H1 (cell line): ENCODE results near the gene CFAP74. TPM values are rescaled to one million over a fixed set of nuclear protein-coding genes. Genes with fewer than 3 reads are reported as not detected.

Experiments used
- CTCF ChIA-PET: fragments of 300-600 bp; sonication (Branson Sonifier 250); formaldehyde crosslinking; loops from one replicate; lab custom pipeline; 2021; ENCODE audit not compliant: partially characterized antibody; lab: Charles Lee
- POLR2A ChIA-PET: fragments of 300-600 bp; sonication (Branson Sonifier 250); formaldehyde crosslinking; loops from one replicate; lab custom pipeline; 2021; ENCODE audit warnings: inconsistent platforms; ENCODE audit not compliant: partially characterized antibody; lab: Charles Lee
- DNase-seq, 2 experiments: peaks; one replicate each; pipeline versions ENCODE4 v3.0.0 to v3.0.0-alpha.2; 2010 to 2022; ENCODE audit warnings: low spot score in 2 of 2, low read depth in 1 of 2, mixed read lengths in 1 of 2
- FAIRE-seq: peaks from 2 replicates; lab custom pipeline; 2011; peaks lifted over from hg19 to GRCh38; lab: Jason Lieb, UNC
- H2AFZ ChIP-seq: 2 replicates; pipeline ENCODE4 v1.8.1; 2012; ENCODE audit warnings: low read length, inconsistent platforms
- H2AK5ac ChIP-seq: 2 replicates; pipeline ENCODE4 v1.6.1; 2013; ENCODE audit warnings: low read depth, low read length
- H2BK120ac ChIP-seq: replicated peaks from 2 replicates; pipeline ENCODE3; 2013; ENCODE audit warnings: low read depth, low read length, inconsistent platforms
- H2BK12ac ChIP-seq: 2 replicates; pipeline ENCODE4 v1.6.1; 2013; ENCODE audit warnings: low read depth, low read length
- H2BK15ac ChIP-seq: 2 replicates; pipeline ENCODE4 v1.6.1; 2013; ENCODE audit warnings: low read length
- H2BK20ac ChIP-seq: 2 replicates; pipeline ENCODE4 v1.6.1; 2013; ENCODE audit warnings: low read length
- H2BK5ac ChIP-seq: 2 replicates; pipeline ENCODE4 v1.6.1; 2013; ENCODE audit warnings: low read depth, low read length
- H3K14ac ChIP-seq: 2 replicates; pipeline ENCODE4 v1.6.1; 2013; ENCODE audit warnings: inconsistent platforms; ENCODE audit not compliant: insufficient read length
- H3K18ac ChIP-seq: 2 replicates; pipeline ENCODE4 v1.6.1; 2013; ENCODE audit warnings: low read length; ENCODE audit errors: extremely low read depth
- H3K23ac ChIP-seq: 2 replicates; pipeline ENCODE4 v1.6.1; 2013; ENCODE audit warnings: inconsistent platforms; ENCODE audit not compliant: insufficient read length
- H3K23me2 ChIP-seq: 2 replicates; pipeline ENCODE4 v1.6.1; 2013; ENCODE audit warnings: low read depth, low read length
- H3K27ac ChIP-seq: 2 replicates; pipeline ENCODE4 v1.6.1; 2011; ENCODE audit warnings: low read depth, low read length, inconsistent platforms
- H3K27me3 ChIP-seq, 4 experiments: replicated peaks in 1 of 4; 1 replicate in 1 of 4; 2 replicates in 3 of 4; pipeline versions ENCODE4 v1.6.1 to v1.8.1; 2011 to 2013; ENCODE audit warnings: low read length in 3 of 4, mild to moderate bottlenecking in 3 of 4, inconsistent platforms in 2 of 4, mixed read lengths in 2 of 4, moderate library complexity in 1 of 4; ENCODE audit not compliant: control insufficient read depth in 3 of 4, insufficient read depth in 3 of 4; ENCODE audit errors: extremely low read depth in 1 of 4
- H3K36me3 ChIP-seq, 4 experiments: 2 replicates each; pipeline versions ENCODE4 v1.6.1 to v1.8.1; 2011 to 2013; ENCODE audit warnings: mild to moderate bottlenecking in 4 of 4, low read length in 3 of 4, moderate library complexity in 2 of 4, control low read depth in 1 of 4, inconsistent platforms in 1 of 4; ENCODE audit not compliant: insufficient read depth in 4 of 4, control insufficient read depth in 2 of 4
- H3K4ac ChIP-seq: replicated peaks from 2 replicates; pipeline ENCODE3; 2013; ENCODE audit warnings: low read length, low read depth, mixed read lengths, inconsistent platforms; ENCODE audit not compliant: insufficient read length
- H3K4me1 ChIP-seq, 4 experiments: replicated peaks in 1 of 4; 1 replicate in 1 of 4; 2 replicates in 3 of 4; pipeline versions ENCODE4 v1.6.1 to v1.8.1; 2011 to 2013; ENCODE audit warnings: low read length in 3 of 4, inconsistent platforms in 2 of 4, mixed read lengths in 1 of 4; ENCODE audit not compliant: insufficient read depth in 4 of 4, control insufficient read depth in 3 of 4
- H3K4me2 ChIP-seq, 2 experiments: 2 replicates each; pipeline versions ENCODE4 v1.6.1 to v1.8.1; 2011 to 2013; ENCODE audit warnings: low read depth in 2 of 2, low read length in 2 of 2, control low read depth in 1 of 2, inconsistent platforms in 1 of 2, mild to moderate bottlenecking in 1 of 2; ENCODE audit not compliant: insufficient read depth in 1 of 2
- H3K4me3 ChIP-seq, 4 experiments: fragments of 200-600, 300-600 bp in 1 of 4; sonication (generic), shearing (Covaris generic), sonication (Bioruptor Twin) in 1 of 4; 2 replicates each; pipeline versions ENCODE4 v1.5.1 to v1.8.1; 2011 to 2016; ENCODE audit warnings: low read length in 4 of 4, low read depth in 3 of 4, control low read depth in 2 of 4, inconsistent platforms in 2 of 4, mild to moderate bottlenecking in 2 of 4, mixed read lengths in 1 of 4, moderate library complexity in 1 of 4; ENCODE audit not compliant: insufficient read depth in 2 of 4; ENCODE audit errors: extremely low read depth in 1 of 4
- H3K56ac ChIP-seq: replicated peaks from 2 replicates; pipeline ENCODE3; 2013; ENCODE audit warnings: low read depth, mild to moderate bottlenecking, mixed read lengths, low read length, inconsistent platforms; ENCODE audit not compliant: insufficient read length
- H3K79me1 ChIP-seq: 2 replicates; pipeline ENCODE4 v1.6.1; 2013; ENCODE audit warnings: low read depth, low read length, control low read depth
- H3K79me2 ChIP-seq, 2 experiments: 2 replicates each; pipeline versions ENCODE4 v1.6.1 to v1.8.1; 2012 to 2013; ENCODE audit warnings: low read length in 2 of 2, mild to moderate bottlenecking in 2 of 2, inconsistent platforms in 1 of 2; ENCODE audit not compliant: insufficient read depth in 2 of 2, control insufficient read depth in 1 of 2
- H3K9ac ChIP-seq, 4 experiments: replicated peaks in 1 of 4; 1 replicate in 1 of 4; 2 replicates in 3 of 4; pipeline versions ENCODE4 v1.6.1 to v1.8.1; 2011 to 2013; ENCODE audit warnings: low read depth in 3 of 4, low read length in 3 of 4, control low read depth in 2 of 4, mild to moderate bottlenecking in 2 of 4, moderate library complexity in 2 of 4, inconsistent platforms in 1 of 4; ENCODE audit errors: extremely low read depth in 1 of 4
- H3K9me3 ChIP-seq, 2 experiments: 2 replicates each; pipeline versions ENCODE4 v1.6.1 to v1.8.1; 2012 to 2013; ENCODE audit warnings: mild to moderate bottlenecking in 2 of 2, moderate library complexity in 2 of 2, control low read depth in 1 of 2, inconsistent platforms in 1 of 2, low read depth in 1 of 2, low read length in 1 of 2, mixed read lengths in 1 of 2; ENCODE audit not compliant: insufficient read depth in 2 of 2
- H4K20me1 ChIP-seq, 2 experiments: replicated peaks in 1 of 2; 2 replicates each; pipeline versions ENCODE3 to v1.8.1; 2011 to 2013; ENCODE audit warnings: inconsistent platforms in 2 of 2, low read length in 2 of 2, mild to moderate bottlenecking in 1 of 2; ENCODE audit not compliant: insufficient read depth in 2 of 2, control insufficient read depth in 1 of 2
- H4K5ac ChIP-seq: 2 replicates; pipeline ENCODE4 v1.6.1; 2013; ENCODE audit warnings: low read length, low read depth, mixed read lengths, inconsistent platforms; ENCODE audit not compliant: insufficient read length
- H4K8ac ChIP-seq: 2 replicates; pipeline ENCODE4 v1.8.0; 2013; ENCODE audit warnings: mild to moderate bottlenecking, moderate library complexity, low read length, inconsistent platforms; ENCODE audit not compliant: insufficient read depth; ENCODE audit errors: extremely low read depth
- H4K91ac ChIP-seq: replicated peaks from 2 replicates; pipeline ENCODE3; 2013; ENCODE audit warnings: low read length, mixed read lengths, inconsistent platforms; ENCODE audit not compliant: insufficient read length
- BACH1 ChIP-seq: IDR thresholded peaks from 2 replicates; pipeline ENCODE4 v1.6.1; 2012; ENCODE audit warnings: low read length, improper control_type of control experiment
- BRCA1 ChIP-seq: IDR thresholded peaks from 2 replicates; pipeline ENCODE4 v1.6.1; 2012; ENCODE audit warnings: low read depth, low read length, improper control_type of control experiment
- CREB1 ChIP-seq: IDR thresholded peaks from 2 replicates; pipeline ENCODE4 v1.6.1; 2012; ENCODE audit warnings: inconsistent platforms
- EZH2 ChIP-seq: fragments of 200-600 bp; sonication (generic); IDR thresholded peaks from 2 replicates; pipeline ENCODE4 v1.7.1; 2012; ENCODE audit warnings: low read depth, mild to moderate bottlenecking, moderate library complexity, low read length, inconsistent platforms; ENCODE audit not compliant: severe bottlenecking
- GABPA ChIP-seq: IDR thresholded peaks from 2 replicates; pipeline ENCODE4 v1.6.1; 2011; ENCODE audit warnings: mild to moderate bottlenecking, low read length, moderate library complexity, borderline replicate concordance; ENCODE audit not compliant: insufficient read depth
- KDM1A ChIP-seq: fragments of 200-600, 300-600 bp; sonication (generic); IDR thresholded peaks from 2 replicates; pipeline ENCODE4 v1.7.1; 2016; ENCODE audit warnings: mild to moderate bottlenecking, low read length, borderline replicate concordance
- MAFK ChIP-seq: IDR thresholded peaks from 2 replicates; pipeline ENCODE4 v1.6.1; 2012; ENCODE audit warnings: low read depth, mild to moderate bottlenecking, improper control_type of control experiment, low read length
- NRF1 ChIP-seq: IDR thresholded peaks from 2 replicates; pipeline ENCODE4 v1.6.1; 2011; ENCODE audit warnings: mild to moderate bottlenecking, low read depth, low read length, improper control_type of control experiment
- POLR2A ChIP-seq, 2 experiments: IDR thresholded peaks; 1 replicate in 1 of 2; 2 replicates in 1 of 2; pipeline ENCODE4 v1.6.1; 2011; ENCODE audit warnings: low read depth in 2 of 2, low read length in 2 of 2, mild to moderate bottlenecking in 2 of 2; ENCODE audit errors: control extremely low read depth in 1 of 2
- RAD21 ChIP-seq, 2 experiments: IDR thresholded peaks in 1 of 2; conservative IDR thresholded peaks in 1 of 2; 2 replicates each; pipeline ENCODE4 v1.6.1; 2011; ENCODE audit warnings: low read depth in 2 of 2, low read length in 2 of 2, improper control_type of control experiment in 1 of 2, inconsistent platforms in 1 of 2, mild to moderate bottlenecking in 1 of 2, moderate library complexity in 1 of 2
- SIRT6 ChIP-seq: IDR thresholded peaks from one replicate; pipeline ENCODE4 v1.7.1; 2012; ENCODE audit warnings: low read length, inconsistent platforms
- TAF7 ChIP-seq: optimal IDR thresholded peaks from 2 replicates; pipeline ENCODE3; 2011; ENCODE audit warnings: low read depth, mild to moderate bottlenecking, inconsistent platforms, low read length, moderate library complexity, borderline replicate concordance
- whole genome bisulfite sequencing, 2 experiments: shearing (Covaris generic) in 1 of 2; methylation state at CpG; one replicate each; pipeline versions ENCODE4 v1.1.6 to v1.1.7; 2013 to 2015; ENCODE audit warnings: low lambda C conversion rate in 2 of 2, mixed read lengths in 2 of 2, inconsistent platforms in 1 of 2, low coverage in 1 of 2, missing lambda C conversion rate in 1 of 2; ENCODE audit not compliant: insufficient replicate concordance in 2 of 2, insufficient coverage in 1 of 2, insufficient read length in 1 of 2; ENCODE audit errors: extremely low coverage in 1 of 2, missing lambda C conversion rate in 1 of 2; 5-methylcytosine and 5-hydroxymethylcytosine counted together
- polyA plus RNA-seq, 7 experiments: library from polyadenylated mRNA; depleted of rRNA in 3 of 7; stranded (reverse) in 5 of 7; unstranded in 2 of 7; fragments of >200 nt in 5 of 7; fragments of 200-250 nt in 2 of 7; gene quantifications; 1 replicate in 5 of 7; 2 replicates in 1 of 7; 4 replicates in 1 of 7; pipeline versions ENCODE4 v1.2.1 to v1.2.3, GENCODE V29; 2011 to 2013; ENCODE audit warnings: missing spikeins in 2 of 7, mixed read lengths in 2 of 7
- total RNA-seq: library from RNA; stranded (reverse); fragmentation: NEBNext Ultra II Directional; extraction: Animal tissue kit (Norgen Biotek cat#: 25700); gene quantifications from 2 replicates; pipeline ENCODE4 v1.2.1, GENCODE V29; 2021

CFAP74 gene
- total and polyA plus RNA-seq, 2 of the 8 experiments (the other 6 are each of a cell fraction or from before 2014, with no cell fraction given): 0.09 to 0.20 TPM

GRCh38 chr1:1969953-1970716, 33.5 kb downstream of the CFAP74 start:
- FAIRE-seq (no peak), DNase-seq (no peak)
- peaks cover 0 to 10% of the 10 kb centered on the region in 2 experiments for H4K20me1 ChIP-seq
- WGBS, 2 experiments: 96% methylated on average over 19 of the region's 29 CpGs; no CpG with 5 or more reads in 1 of the 2 experiments
- peaks cover 6 to 10% of the 10 kb centered on the region in 2 experiments; a peak in 2 of 4 replicates for H3K9me3 ChIP-seq
- H2BK20ac ChIP-seq: no peak overlapping the region
- H2BK15ac ChIP-seq: no peak overlapping the region
- H3K14ac ChIP-seq: no peak overlapping the region
- CTCF ChIA-PET: interaction anchor here (0.8 to 3.3 kb wide), 6 partner anchors 9 to 26 kb away, joined by 3 to 19 read pairs (median 4); no protein-coding TSS in a partner anchor
- no peaks in the 10 kb centered on the region for H3K27me3 ChIP-seq
- no peak overlapping the region for H3K27ac ChIP-seq
- no peak overlapping the region for H3K4me3 ChIP-seq
- H4K91ac ChIP-seq: no peak overlapping the region
- H4K8ac ChIP-seq: no peak overlapping the region; the same call in none of the 2 replicates
- H3K4ac ChIP-seq: no peak overlapping the region
- no peak overlapping the region for H2AFZ ChIP-seq
- H3K36me3 ChIP-seq: no peaks in the 10 kb centered on the region; a peak in 1 of 8 replicates
- no peak overlapping the region for H3K18ac ChIP-seq
- no peak overlapping the region for H2BK12ac ChIP-seq
- H3K79me1 ChIP-seq: peaks cover 5% of the 10 kb centered on the region
- POLR2A ChIA-PET: no interaction called here
- TF ChIP-seq BRCA1: no peak
- TF ChIP-seq GABPA: no peak
- no peak for TF ChIP-seq SIRT6
- TF ChIP-seq BACH1: no peak
- no peak for TF ChIP-seq MAFK
- TF ChIP-seq POLR2A (IDR thresholded peaks at IDR 0.05; ENCODE audit: control extremely low read depth in 1 of 2, low read depth in 2 of 2, low read length in 2 of 2): no peak
- no peak for TF ChIP-seq NRF1
- TF ChIP-seq KDM1A: no peak
- TF ChIP-seq TAF7: no peak
- no peak for TF ChIP-seq CREB1
- TF ChIP-seq EZH2: no peak
- no peak for TF ChIP-seq RAD21 (IDR thresholded peaks at IDR 0.05 in 1 of 2, conservative IDR thresholded peaks at IDR 0.05 in 1 of 2; ENCODE audit: low read depth in 2 of 2, low read length in 2 of 2)
- no peaks in the 10 kb centered on the region for H3K4me1 ChIP-seq
- no peak overlapping the region for H3K9ac ChIP-seq
- no peak overlapping the region for H3K23ac ChIP-seq
- H3K79me2 ChIP-seq: no peaks in the 10 kb centered on the region
- H3K4me2 ChIP-seq: no peak overlapping the region
- peak overlapping the region; percentile 11; the same call in 1 of the 2 replicates for H2BK5ac ChIP-seq
- H2BK120ac ChIP-seq: no peak overlapping the region
- no peak overlapping the region for H3K56ac ChIP-seq
- no peak overlapping the region for H2AK5ac ChIP-seq
- H3K23me2 ChIP-seq: no peaks in the 10 kb centered on the region; the same call in 1 of the 2 replicates
- no peak overlapping the region for H4K5ac ChIP-seq
